ENCODE data around the gene SREBF2. TPM values are rescaled to one million over a fixed set of nuclear protein-coding genes. Genes with fewer than 3 reads are reported as not detected.
A peak's percentile ranks its signal among the peaks of the same experiment; 100 is the strongest.

SREBF2 gene
- total and polyA plus RNA-seq, 9 of the 15 experiments (the other 6 are each of a cell fraction or from before 2014, with no cell fraction given), result 1.1 to 84.2 (median 26.9) TPM

- TF ChIP-seq, protein P1, sequence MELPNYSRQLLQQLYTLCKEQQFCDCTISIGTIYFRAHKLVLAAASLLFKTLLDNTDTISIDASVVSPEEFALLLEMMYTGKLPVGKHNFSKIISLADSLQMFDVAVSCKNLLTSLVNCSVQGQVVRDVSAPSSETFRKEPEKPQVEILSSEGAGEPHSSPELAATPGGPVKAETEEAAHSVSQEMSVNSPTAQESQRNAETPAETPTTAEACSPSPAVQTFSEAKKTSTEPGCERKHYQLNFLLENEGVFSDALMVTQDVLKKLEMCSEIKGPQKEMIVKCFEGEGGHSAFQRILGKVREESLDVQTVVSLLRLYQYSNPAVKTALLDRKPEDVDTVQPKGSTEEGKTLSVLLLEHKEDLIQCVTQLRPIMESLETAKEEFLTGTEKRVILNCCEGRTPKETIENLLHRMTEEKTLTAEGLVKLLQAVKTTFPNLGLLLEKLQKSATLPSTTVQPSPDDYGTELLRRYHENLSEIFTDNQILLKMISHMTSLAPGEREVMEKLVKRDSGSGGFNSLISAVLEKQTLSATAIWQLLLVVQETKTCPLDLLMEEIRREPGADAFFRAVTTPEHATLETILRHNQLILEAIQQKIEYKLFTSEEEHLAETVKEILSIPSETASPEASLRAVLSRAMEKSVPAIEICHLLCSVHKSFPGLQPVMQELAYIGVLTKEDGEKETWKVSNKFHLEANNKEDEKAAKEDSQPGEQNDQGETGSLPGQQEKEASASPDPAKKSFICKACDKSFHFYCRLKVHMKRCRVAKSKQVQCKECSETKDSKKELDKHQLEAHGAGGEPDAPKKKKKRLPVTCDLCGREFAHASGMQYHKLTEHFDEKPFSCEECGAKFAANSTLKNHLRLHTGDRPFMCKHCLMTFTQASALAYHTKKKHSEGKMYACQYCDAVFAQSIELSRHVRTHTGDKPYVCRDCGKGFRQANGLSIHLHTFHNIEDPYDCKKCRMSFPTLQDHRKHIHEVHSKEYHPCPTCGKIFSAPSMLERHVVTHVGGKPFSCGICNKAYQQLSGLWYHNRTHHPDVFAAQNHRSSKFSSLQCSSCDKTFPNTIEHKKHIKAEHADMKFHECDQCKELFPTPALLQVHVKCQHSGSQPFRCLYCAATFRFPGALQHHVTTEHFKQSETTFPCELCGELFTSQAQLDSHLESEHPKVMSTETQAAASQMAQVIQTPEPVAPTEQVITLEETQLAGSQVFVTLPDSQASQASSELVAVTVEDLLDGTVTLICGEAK (IDR thresholded peaks at IDR 0.05), result peak; percentile 73
- TF ChIP-seq, protein P1 (CRISPR knock-in tag; IDR thresholded peaks at IDR 0.05), result no peak
- TF ChIP-seq, protein P2, sequence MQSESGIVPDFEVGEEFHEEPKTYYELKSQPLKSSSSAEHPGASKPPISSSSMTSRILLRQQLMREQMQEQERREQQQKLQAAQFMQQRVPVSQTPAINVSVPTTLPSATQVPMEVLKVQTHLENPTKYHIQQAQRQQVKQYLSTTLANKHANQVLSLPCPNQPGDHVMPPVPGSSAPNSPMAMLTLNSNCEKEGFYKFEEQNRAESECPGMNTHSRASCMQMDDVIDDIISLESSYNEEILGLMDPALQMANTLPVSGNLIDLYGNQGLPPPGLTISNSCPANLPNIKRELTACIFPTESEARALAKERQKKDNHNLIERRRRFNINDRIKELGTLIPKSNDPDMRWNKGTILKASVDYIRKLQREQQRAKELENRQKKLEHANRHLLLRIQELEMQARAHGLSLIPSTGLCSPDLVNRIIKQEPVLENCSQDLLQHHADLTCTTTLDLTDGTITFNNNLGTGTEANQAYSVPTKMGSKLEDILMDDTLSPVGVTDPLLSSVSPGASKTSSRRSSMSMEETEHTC (IDR thresholded peaks at IDR 0.05), result no peak
- TF ChIP-seq KLF1 (tag; IDR thresholded peaks at IDR 0.05) (peak; percentile 43; the same call in 1 of the 2 replicates), KAT7 (CRISPR knock-in tag; IDR thresholded peaks at IDR 0.05; ENCODE audit: borderline replicate concordance) (peak; percentile 90), DEAF1 (CRISPR knock-in tag; IDR thresholded peaks at IDR 0.05) (no peak), PHF20 (IDR thresholded peaks at IDR 0.05; ENCODE audit: partially characterized antibody) (peak; percentile 37), HOXB6 (CRISPR knock-in tag; IDR thresholded peaks at IDR 0.05; ENCODE audit: borderline replicate concordance) (no peak), SIRT6 (IDR thresholded peaks at IDR 0.05; ENCODE audit: low read depth, low read length) (no peak), MYNN (IDR thresholded peaks at IDR 0.05) (peak; percentile 25; the same call in 1 of the 2 replicates), MYNN (CRISPR knock-in tag; IDR thresholded peaks at IDR 0.05) (no peak)
- TF ChIP-seq, protein P3, sequence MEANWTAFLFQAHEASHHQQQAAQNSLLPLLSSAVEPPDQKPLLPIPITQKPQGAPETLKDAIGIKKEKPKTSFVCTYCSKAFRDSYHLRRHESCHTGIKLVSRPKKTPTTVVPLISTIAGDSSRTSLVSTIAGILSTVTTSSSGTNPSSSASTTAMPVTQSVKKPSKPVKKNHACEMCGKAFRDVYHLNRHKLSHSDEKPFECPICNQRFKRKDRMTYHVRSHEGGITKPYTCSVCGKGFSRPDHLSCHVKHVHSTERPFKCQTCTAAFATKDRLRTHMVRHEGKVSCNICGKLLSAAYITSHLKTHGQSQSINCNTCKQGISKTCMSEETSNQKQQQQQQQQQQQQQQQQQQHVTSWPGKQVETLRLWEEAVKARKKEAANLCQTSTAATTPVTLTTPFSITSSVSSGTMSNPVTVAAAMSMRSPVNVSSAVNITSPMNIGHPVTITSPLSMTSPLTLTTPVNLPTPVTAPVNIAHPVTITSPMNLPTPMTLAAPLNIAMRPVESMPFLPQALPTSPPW (CRISPR knock-in tag; IDR thresholded peaks at IDR 0.05), result peak; percentile 86
- TF ChIP-seq, protein P4, sequence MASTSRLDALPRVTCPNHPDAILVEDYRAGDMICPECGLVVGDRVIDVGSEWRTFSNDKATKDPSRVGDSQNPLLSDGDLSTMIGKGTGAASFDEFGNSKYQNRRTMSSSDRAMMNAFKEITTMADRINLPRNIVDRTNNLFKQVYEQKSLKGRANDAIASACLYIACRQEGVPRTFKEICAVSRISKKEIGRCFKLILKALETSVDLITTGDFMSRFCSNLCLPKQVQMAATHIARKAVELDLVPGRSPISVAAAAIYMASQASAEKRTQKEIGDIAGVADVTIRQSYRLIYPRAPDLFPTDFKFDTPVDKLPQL (IDR thresholded peaks at IDR 0.05; ENCODE audit: extremely low read depth, insufficient read length), result peak; percentile 51
Observed at GRCh38 chr22:41800348-41801146, 32.4 kb upstream of the SREBF2 start, which contains the start of gene CCDC134 (continued).
